WTC11 (cell line): ENCODE data around the gene HTR6. TPM values are rescaled to one million over a fixed set of nuclear protein-coding genes. Genes with fewer than 3 reads are reported as not detected.

Experiments used
- ATAC-seq: fragments of 200-7000 bp; cut with Tn5 transposase; 2 replicates; pipeline ENCODE4 v1.10.0; 2021; ENCODE audit warnings: mild to moderate bottlenecking, moderate library complexity
- CTCF ChIA-PET: fragments of 300-600 bp; sonication (Branson Sonifier 250); formaldehyde crosslinking; loops from one replicate; lab custom pipeline; 2021; ENCODE audit warnings: antibody characterized with exemption; lab: Charles Lee
- POLR2A ChIA-PET: fragments of 350-600 bp; sonication (Branson Sonifier 250); formaldehyde crosslinking; loops from one replicate; lab custom pipeline; 2021; ENCODE audit warnings: antibody characterized with exemption; lab: Charles Lee
- DNase-seq: peaks from one replicate; pipeline ENCODE4 v3.0.0; 2021; ENCODE audit warnings: low spot score
- H3K27ac Mint-ChIP-seq: 2 replicates; pipeline ENCODE4 v1.8.0; 2021; ENCODE audit warnings: mixed read lengths
- H3K27me3 Mint-ChIP-seq: 2 replicates; pipeline ENCODE4 v1.8.0; 2021; ENCODE audit warnings: low read depth, mild to moderate bottlenecking, moderate library complexity, mixed read lengths
- H3K36me3 Mint-ChIP-seq: 2 replicates; pipeline ENCODE4 v1.8.0; 2021; ENCODE audit warnings: mixed read lengths
- H3K4me1 Mint-ChIP-seq: 2 replicates; pipeline ENCODE4 v1.8.0; 2022; ENCODE audit warnings: mixed read lengths
- H3K4me3 Mint-ChIP-seq: 2 replicates; pipeline ENCODE4 v1.8.0; 2021; ENCODE audit warnings: mild to moderate bottlenecking, moderate library complexity, mixed read lengths
- H3K9me3 Mint-ChIP-seq: 2 replicates; pipeline ENCODE4 v1.8.0; 2021; ENCODE audit warnings: mixed read lengths
- ERG ChIP-seq: fragments of 250-450 bp; sonication (Bioruptor Pico); IDR thresholded peaks from 2 replicates; pipeline ENCODE4 v1.8.0; 2021; ENCODE audit warnings: mild to moderate bottlenecking
- FOXP1 ChIP-seq: sonication (generic); formaldehyde crosslinking; IDR thresholded peaks from 2 replicates; pipeline ENCODE4 v1.8.0; 2022; ENCODE audit warnings: missing genetic modification reagents, mild to moderate bottlenecking, moderate library complexity, borderline replicate concordance
- KAT7 ChIP-seq: sonication (generic); formaldehyde crosslinking; IDR thresholded peaks from 2 replicates; pipeline ENCODE4 v1.8.1; 2023; ENCODE audit warnings: missing genetic modification reagents, mild to moderate bottlenecking, borderline replicate concordance
- MAX ChIP-seq: sonication (generic); formaldehyde crosslinking; IDR thresholded peaks from 2 replicates; pipeline ENCODE4 v1.8.0; 2022; ENCODE audit warnings: mild to moderate bottlenecking, missing genetic modification reagents
- MYBL2 ChIP-seq: sonication (generic); formaldehyde crosslinking; IDR thresholded peaks from 2 replicates; pipeline ENCODE4 v1.8.1; 2023; ENCODE audit warnings: mild to moderate bottlenecking, moderate library complexity, missing genetic modification reagents
- NFYB ChIP-seq: sonication (generic); formaldehyde crosslinking; conservative IDR thresholded peaks from 2 replicates; pipeline ENCODE4 v1.8.0; 2022; ENCODE audit warnings: low read depth, missing genetic modification reagents
- SP1 ChIP-seq: sonication (generic); formaldehyde crosslinking; conservative IDR thresholded peaks from 2 replicates; pipeline ENCODE4 v1.8.1; 2022; ENCODE audit warnings: missing genetic modification reagents
- TP53 ChIP-seq: sonication (generic); formaldehyde crosslinking; IDR thresholded peaks from 2 replicates; pipeline ENCODE4 v1.8.1; 2023; ENCODE audit warnings: mild to moderate bottlenecking, missing genetic modification reagents
- ZBTB21 ChIP-seq: sonication (generic); formaldehyde crosslinking; IDR thresholded peaks from 2 replicates; pipeline ENCODE4 v1.8.1; 2023; ENCODE audit warnings: mild to moderate bottlenecking, missing genetic modification reagents, borderline replicate concordance
- ZNF121 ChIP-seq: sonication (generic); formaldehyde crosslinking; IDR thresholded peaks from 2 replicates; pipeline ENCODE4 v1.8.0; 2023; ENCODE audit warnings: missing genetic modification reagents
- ZNF281 ChIP-seq: sonication (generic); formaldehyde crosslinking; IDR thresholded peaks from 2 replicates; pipeline ENCODE4 v1.8.0; 2023; ENCODE audit warnings: mild to moderate bottlenecking, missing genetic modification reagents
- ZSCAN18 ChIP-seq: fragments of 250-450 bp; sonication (Bioruptor Pico); IDR thresholded peaks from 2 replicates; pipeline ENCODE4 v2.1.2; 2022; ENCODE audit warnings: mild to moderate bottlenecking, moderate library complexity
- total RNA-seq: library from RNA; stranded (reverse); gene quantifications from 3 replicates; pipeline ENCODE4 v1.2.3, GENCODE V29; 2021
- TF ChIP-seq, protein P1 (sequence below): fragments of 250-450 bp; sonication (Bioruptor Pico); IDR thresholded peaks from 2 replicates; pipeline ENCODE4 v1.9.0; 2021; ENCODE audit warnings: mild to moderate bottlenecking
- TF ChIP-seq, protein P2 (sequence below): fragments of 200-600 bp; IDR thresholded peaks from 2 replicates; pipeline ENCODE4 v1.8.0; 2022; ENCODE audit warnings: antibody characterized with exemption
- TF ChIP-seq, protein P3 (sequence below): sonication (generic); formaldehyde crosslinking; IDR thresholded peaks from 2 replicates; pipeline ENCODE4 v1.8.1; 2023; ENCODE audit warnings: mild to moderate bottlenecking, missing genetic modification reagents

The HTR6 gene
- total RNA-seq, 1 experiment from 2014 or later: 0.90 TPM

DNA sequence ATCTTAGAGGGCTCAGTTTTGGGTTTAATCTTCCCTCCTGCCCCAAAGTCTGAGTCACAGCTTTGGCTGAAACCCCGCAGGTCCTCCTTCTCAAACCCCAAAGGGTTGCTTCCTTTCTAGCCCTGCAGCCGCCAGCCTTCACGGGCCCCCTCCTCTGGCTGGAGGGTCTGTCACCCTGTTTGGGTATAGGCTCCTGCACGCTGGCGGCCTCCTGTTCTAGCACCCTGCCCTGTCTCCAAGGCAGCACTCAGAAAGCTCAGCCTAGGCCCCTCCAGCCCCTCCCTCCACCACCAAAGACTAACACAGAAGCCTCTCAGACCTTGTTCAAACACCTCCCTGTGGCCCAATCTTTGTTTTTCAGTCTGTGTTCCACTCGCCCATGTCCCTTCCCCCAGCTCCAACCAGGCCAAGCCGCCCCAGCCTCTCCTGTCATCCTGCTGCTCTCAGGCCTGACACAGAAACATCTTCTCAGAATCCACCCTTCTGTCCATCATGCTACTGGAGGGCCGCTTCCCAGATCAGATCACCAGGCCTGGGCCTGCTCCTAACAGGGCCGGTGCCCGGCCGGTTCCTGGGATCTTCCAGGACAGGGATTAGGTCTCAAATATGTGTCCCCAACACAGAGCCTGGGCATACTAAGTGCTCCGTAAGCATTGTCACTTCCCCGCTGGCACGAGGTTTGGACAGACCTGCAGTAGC, 35.6 kb downstream of the HTR6 start:
- peak overlapping the region; percentile 53; the same call in 1 of the 2 replicates for H3K27ac Mint-ChIP-seq
- ChIA-PET POLR2A (no interaction called here), CTCF (interaction anchor here (1.1 to 1.9 kb wide), 2 partner anchors 10 to 15 kb away, joined by 4 to 6 read pairs; no protein-coding TSS in a partner anchor)
- H3K27me3 Mint-ChIP-seq: no peaks in the 10 kb centered on the region; the same call in 1 of the 2 replicates
- ATAC-seq (no peak), DNase-seq (no peak)
- H3K4me1 Mint-ChIP-seq: peaks cover 14% of the 10 kb centered on the region
- no peaks in the 10 kb centered on the region for H3K36me3 Mint-ChIP-seq
- TF ChIP-seq NFYB (CRISPR knock-in tag): no peak
- TF ChIP-seq, protein P1, sequence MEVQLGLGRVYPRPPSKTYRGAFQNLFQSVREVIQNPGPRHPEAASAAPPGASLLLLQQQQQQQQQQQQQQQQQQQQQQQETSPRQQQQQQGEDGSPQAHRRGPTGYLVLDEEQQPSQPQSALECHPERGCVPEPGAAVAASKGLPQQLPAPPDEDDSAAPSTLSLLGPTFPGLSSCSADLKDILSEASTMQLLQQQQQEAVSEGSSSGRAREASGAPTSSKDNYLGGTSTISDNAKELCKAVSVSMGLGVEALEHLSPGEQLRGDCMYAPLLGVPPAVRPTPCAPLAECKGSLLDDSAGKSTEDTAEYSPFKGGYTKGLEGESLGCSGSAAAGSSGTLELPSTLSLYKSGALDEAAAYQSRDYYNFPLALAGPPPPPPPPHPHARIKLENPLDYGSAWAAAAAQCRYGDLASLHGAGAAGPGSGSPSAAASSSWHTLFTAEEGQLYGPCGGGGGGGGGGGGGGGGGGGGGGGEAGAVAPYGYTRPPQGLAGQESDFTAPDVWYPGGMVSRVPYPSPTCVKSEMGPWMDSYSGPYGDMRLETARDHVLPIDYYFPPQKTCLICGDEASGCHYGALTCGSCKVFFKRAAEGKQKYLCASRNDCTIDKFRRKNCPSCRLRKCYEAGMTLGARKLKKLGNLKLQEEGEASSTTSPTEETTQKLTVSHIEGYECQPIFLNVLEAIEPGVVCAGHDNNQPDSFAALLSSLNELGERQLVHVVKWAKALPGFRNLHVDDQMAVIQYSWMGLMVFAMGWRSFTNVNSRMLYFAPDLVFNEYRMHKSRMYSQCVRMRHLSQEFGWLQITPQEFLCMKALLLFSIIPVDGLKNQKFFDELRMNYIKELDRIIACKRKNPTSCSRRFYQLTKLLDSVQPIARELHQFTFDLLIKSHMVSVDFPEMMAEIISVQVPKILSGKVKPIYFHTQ (CRISPR knock-in tag): no peak
- no peak for TF ChIP-seq ZBTB21 (CRISPR knock-in tag)
- TF ChIP-seq ZNF281 (CRISPR knock-in tag): no peak
- no peak for TF ChIP-seq ZSCAN18 (CRISPR knock-in tag)
- H3K9me3 Mint-ChIP-seq: no peaks in the 10 kb centered on the region
- no peak overlapping the region for H3K4me3 Mint-ChIP-seq

- no peaks in the 10 kb centered on the region for H3K36me3 Mint-ChIP-seq
- no peak overlapping the region for H3K27ac Mint-ChIP-seq
- POLR2A ChIA-PET: interaction anchor here (1.5 kb wide), 1 partner anchor 25 kb away, joined by 3 read pairs; no protein-coding TSS in a partner anchor
- H3K4me1 Mint-ChIP-seq: peaks cover 14% of the 10 kb centered on the region
- TF ChIP-seq ZNF121 (CRISPR knock-in tag) (no peak), KAT7 (CRISPR knock-in tag) (no peak), ERG (CRISPR knock-in tag) (no peak)
- no peaks in the 10 kb centered on the region for H3K27me3 Mint-ChIP-seq
- CTCF ChIA-PET: interaction anchor here (0.5 to 4.7 kb wide), 16 partner anchors 10 to 1712 kb away, joined by 3 to 208 read pairs (median 12); partner anchors contain the start of gene OTUD3
- DNase-seq (no peak), ATAC-seq (no peak)
- no peaks in the 10 kb centered on the region for H3K9me3 Mint-ChIP-seq
- H3K4me3 Mint-ChIP-seq: no peak overlapping the region
Observed at GRCh38 chr1:19703280-19703679, 38.6 kb downstream of the HTR6 start.

- ATAC-seq (peak; percentile 93), DNase-seq (peak; percentile 90)
- H3K4me1 Mint-ChIP-seq: peaks cover 14% of the 10 kb centered on the region
- H3K27ac Mint-ChIP-seq: no peak overlapping the region
- POLR2A ChIA-PET: interaction anchor here (0.9 to 1.6 kb wide), 3 partner anchors 11 to 43 kb away, joined by 3 to 5 read pairs (median 4); no protein-coding TSS in a partner anchor
- no peaks in the 10 kb centered on the region for H3K9me3 Mint-ChIP-seq
- H3K36me3 Mint-ChIP-seq: no peaks in the 10 kb centered on the region
- CTCF ChIA-PET: interaction anchor here (0.5 to 4.7 kb wide), 46 partner anchors 8 to 459 kb away, joined by 3 to 208 read pairs (median 5); partner anchors contain the start of gene OTUD3
- H3K27me3 Mint-ChIP-seq: no peaks in the 10 kb centered on the region
- H3K4me3 Mint-ChIP-seq: peak overlapping the region; percentile 33
- TF ChIP-seq, protein P2, sequence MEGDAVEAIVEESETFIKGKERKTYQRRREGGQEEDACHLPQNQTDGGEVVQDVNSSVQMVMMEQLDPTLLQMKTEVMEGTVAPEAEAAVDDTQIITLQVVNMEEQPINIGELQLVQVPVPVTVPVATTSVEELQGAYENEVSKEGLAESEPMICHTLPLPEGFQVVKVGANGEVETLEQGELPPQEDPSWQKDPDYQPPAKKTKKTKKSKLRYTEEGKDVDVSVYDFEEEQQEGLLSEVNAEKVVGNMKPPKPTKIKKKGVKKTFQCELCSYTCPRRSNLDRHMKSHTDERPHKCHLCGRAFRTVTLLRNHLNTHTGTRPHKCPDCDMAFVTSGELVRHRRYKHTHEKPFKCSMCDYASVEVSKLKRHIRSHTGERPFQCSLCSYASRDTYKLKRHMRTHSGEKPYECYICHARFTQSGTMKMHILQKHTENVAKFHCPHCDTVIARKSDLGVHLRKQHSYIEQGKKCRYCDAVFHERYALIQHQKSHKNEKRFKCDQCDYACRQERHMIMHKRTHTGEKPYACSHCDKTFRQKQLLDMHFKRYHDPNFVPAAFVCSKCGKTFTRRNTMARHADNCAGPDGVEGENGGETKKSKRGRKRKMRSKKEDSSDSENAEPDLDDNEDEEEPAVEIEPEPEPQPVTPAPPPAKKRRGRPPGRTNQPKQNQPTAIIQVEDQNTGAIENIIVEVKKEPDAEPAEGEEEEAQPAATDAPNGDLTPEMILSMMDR: peak; percentile 95
- TF ChIP-seq TP53 (no peak), MAX (CRISPR knock-in tag) (no peak), SP1 (0 out of 2 replicates have a peak, but pooled peaks have one; percentile 18), MYBL2 (CRISPR knock-in tag) (no peak), FOXP1 (CRISPR knock-in tag) (peak; percentile 51; the same call in 1 of the 2 replicates)
- TF ChIP-seq, protein P3, sequence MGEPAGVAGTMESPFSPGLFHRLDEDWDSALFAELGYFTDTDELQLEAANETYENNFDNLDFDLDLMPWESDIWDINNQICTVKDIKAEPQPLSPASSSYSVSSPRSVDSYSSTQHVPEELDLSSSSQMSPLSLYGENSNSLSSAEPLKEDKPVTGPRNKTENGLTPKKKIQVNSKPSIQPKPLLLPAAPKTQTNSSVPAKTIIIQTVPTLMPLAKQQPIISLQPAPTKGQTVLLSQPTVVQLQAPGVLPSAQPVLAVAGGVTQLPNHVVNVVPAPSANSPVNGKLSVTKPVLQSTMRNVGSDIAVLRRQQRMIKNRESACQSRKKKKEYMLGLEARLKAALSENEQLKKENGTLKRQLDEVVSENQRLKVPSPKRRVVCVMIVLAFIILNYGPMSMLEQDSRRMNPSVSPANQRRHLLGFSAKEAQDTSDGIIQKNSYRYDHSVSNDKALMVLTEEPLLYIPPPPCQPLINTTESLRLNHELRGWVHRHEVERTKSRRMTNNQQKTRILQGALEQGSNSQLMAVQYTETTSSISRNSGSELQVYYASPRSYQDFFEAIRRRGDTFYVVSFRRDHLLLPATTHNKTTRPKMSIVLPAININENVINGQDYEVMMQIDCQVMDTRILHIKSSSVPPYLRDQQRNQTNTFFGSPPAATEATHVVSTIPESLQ (CRISPR knock-in tag): no peak
Observed at GRCh38 chr1:19704247-19705113, 39.8 kb downstream of the HTR6 start.
